ENCODE data around the gene EDRF1. TPM values are rescaled to one million over a fixed set of nuclear protein-coding genes. Genes with fewer than 3 reads are reported as not detected.

Gene EDRF1
- total and polyA plus RNA-seq, 2 experiments from 2014 or later: 25.0 to 48.8 TPM

DNA sequence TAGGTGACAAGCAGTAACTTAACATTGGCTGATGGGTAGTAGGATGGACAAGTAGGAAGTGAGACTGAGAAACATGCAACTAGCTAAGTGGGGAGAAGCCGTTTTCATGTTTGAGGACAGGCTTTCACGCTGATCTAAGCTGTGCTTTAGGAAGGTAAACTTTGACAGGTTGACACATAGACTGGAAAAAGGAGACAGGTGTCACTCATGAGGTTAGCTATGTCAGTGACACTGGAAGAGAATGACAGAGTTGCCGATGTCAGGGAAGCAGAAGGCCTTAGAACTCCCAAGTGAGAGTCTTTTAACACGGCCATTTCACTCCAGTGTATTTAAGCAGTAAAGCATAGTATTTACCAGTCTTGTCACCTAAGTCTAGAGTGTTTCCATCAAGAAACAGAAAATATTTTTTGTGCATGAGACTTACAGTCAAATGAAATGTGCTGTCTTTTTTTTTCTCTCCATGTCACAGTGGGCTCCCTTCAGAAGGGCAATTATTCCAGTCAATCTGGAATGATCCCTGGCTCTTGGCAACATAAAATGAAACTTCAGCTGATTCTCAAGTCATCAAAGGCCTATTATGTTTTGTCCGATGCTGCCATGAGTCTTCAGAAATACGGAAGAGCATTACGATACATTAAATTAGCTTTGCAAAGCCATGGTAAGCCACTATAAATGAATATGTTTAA lies 20.6 kb downstream of the EDRF1 start (continued):
- TF ChIP-seq, protein P1, sequence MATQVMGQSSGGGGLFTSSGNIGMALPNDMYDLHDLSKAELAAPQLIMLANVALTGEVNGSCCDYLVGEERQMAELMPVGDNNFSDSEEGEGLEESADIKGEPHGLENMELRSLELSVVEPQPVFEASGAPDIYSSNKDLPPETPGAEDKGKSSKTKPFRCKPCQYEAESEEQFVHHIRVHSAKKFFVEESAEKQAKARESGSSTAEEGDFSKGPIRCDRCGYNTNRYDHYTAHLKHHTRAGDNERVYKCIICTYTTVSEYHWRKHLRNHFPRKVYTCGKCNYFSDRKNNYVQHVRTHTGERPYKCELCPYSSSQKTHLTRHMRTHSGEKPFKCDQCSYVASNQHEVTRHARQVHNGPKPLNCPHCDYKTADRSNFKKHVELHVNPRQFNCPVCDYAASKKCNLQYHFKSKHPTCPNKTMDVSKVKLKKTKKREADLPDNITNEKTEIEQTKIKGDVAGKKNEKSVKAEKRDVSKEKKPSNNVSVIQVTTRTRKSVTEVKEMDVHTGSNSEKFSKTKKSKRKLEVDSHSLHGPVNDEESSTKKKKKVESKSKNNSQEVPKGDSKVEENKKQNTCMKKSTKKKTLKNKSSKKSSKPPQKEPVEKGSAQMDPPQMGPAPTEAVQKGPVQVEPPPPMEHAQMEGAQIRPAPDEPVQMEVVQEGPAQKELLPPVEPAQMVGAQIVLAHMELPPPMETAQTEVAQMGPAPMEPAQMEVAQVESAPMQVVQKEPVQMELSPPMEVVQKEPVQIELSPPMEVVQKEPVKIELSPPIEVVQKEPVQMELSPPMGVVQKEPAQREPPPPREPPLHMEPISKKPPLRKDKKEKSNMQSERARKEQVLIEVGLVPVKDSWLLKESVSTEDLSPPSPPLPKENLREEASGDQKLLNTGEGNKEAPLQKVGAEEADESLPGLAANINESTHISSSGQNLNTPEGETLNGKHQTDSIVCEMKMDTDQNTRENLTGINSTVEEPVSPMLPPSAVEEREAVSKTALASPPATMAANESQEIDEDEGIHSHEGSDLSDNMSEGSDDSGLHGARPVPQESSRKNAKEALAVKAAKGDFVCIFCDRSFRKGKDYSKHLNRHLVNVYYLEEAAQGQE (IDR thresholded peaks at IDR 0.05; ENCODE audit: unreplicated experiment): no peak
- TF ChIP-seq STAT1 (IDR thresholded peaks at IDR 0.05; ENCODE audit: unreplicated experiment): no peak
- TF ChIP-seq ZNF331 (CRISPR knock-in tag; IDR thresholded peaks at IDR 0.05; ENCODE audit: low read depth): no peak
- TF ChIP-seq EZH2 (IDR thresholded peaks at IDR 0.05; ENCODE audit: low read depth, unreplicated experiment): no peak
- TF ChIP-seq CREB1 (CRISPR knock-in tag; IDR thresholded peaks at IDR 0.05; ENCODE audit: low read depth): no peak
- TF ChIP-seq, protein P2, sequence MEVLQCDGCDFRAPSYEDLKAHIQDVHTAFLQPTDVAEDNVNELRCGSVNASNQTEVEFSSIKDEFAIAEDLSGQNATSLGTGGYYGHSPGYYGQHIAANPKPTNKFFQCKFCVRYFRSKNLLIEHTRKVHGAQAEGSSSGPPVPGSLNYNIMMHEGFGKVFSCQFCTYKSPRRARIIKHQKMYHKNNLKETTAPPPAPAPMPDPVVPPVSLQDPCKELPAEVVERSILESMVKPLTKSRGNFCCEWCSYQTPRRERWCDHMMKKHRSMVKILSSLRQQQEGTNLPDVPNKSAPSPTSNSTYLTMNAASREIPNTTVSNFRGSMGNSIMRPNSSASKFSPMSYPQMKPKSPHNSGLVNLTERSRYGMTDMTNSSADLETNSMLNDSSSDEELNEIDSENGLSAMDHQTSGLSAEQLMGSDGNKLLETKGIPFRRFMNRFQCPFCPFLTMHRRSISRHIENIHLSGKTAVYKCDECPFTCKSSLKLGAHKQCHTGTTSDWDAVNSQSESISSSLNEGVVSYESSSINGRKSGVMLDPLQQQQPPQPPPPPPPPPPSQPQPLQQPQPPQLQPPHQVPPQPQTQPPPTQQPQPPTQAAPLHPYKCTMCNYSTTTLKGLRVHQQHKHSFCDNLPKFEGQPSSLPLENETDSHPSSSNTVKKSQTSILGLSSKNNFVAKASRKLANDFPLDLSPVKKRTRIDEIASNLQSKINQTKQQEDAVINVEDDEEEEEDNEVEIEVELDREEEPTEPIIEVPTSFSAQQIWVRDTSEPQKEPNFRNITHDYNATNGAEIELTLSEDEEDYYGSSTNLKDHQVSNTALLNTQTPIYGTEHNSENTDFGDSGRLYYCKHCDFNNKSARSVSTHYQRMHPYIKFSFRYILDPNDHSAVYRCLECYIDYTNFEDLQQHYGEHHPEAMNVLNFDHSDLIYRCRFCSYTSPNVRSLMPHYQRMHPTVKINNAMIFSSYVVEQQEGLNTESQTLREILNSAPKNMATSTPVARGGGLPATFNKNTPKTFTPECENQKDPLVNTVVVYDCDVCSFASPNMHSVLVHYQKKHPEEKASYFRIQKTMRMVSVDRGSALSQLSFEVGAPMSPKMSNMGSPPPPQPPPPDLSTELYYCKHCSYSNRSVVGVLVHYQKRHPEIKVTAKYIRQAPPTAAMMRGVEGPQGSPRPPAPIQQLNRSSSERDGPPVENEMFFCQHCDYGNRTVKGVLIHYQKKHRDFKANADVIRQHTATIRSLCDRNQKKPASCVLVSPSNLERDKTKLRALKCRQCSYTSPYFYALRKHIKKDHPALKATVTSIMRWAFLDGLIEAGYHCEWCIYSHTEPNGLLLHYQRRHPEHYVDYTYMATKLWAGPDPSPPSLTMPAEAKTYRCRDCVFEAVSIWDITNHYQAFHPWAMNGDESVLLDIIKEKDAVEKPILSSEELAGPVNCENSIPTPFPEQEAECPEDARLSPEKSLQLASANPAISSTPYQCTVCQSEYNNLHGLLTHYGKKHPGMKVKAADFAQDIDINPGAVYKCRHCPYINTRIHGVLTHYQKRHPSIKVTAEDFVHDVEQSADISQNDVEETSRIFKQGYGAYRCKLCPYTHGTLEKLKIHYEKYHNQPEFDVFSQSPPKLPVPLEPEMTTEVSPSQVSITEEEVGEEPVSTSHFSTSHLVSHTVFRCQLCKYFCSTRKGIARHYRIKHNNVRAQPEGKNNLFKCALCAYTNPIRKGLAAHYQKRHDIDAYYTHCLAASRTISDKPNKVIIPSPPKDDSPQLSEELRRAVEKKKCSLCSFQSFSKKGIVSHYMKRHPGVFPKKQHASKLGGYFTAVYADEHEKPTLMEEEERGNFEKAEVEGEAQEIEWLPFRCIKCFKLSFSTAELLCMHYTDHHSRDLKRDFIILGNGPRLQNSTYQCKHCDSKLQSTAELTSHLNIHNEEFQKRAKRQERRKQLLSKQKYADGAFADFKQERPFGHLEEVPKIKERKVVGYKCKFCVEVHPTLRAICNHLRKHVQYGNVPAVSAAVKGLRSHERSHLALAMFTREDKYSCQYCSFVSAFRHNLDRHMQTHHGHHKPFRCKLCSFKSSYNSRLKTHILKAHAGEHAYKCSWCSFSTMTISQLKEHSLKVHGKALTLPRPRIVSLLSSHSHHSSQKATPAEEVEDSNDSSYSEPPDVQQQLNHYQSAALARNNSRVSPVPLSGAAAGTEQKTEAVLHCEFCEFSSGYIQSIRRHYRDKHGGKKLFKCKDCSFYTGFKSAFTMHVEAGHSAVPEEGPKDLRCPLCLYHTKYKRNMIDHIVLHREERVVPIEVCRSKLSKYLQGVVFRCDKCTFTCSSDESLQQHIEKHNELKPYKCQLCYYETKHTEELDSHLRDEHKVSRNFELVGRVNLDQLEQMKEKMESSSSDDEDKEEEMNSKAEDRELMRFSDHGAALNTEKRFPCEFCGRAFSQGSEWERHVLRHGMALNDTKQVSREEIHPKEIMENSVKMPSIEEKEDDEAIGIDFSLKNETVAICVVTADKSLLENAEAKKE (CRISPR knock-in tag; IDR thresholded peaks at IDR 0.05): no peak

All from GM23338 (cell line).